Smooth muscle cell (in vitro differentiated cells): ENCODE data around the gene ACSM6. TPM values are rescaled to one million over a fixed set of nuclear protein-coding genes. Genes with fewer than 3 reads are reported as not detected.

ENCODE experiments used
- DNase-seq: peaks from one replicate; lab custom pipeline; 2025; ENCODE audit not compliant: unreplicated experiment; lab: John Stamatoyannopoulos, UW
- H2AFZ ChIP-seq: fragments of 200-600 bp; sonication (generic); 2 replicates; pipeline ENCODE4 v1.6.0; 2016; ENCODE audit warnings: antibody characterized with exemption, low read depth, mild to moderate bottlenecking
- H3F3A ChIP-seq: fragments of 200-600 bp; sonication (generic); 2 replicates; pipeline ENCODE4 v1.6.0; 2017; ENCODE audit warnings: antibody characterized with exemption, low read depth
- H3K27ac ChIP-seq: fragments of 200-600 bp; sonication (generic); 2 replicates; pipeline ENCODE4 v1.5.1; 2016; ENCODE audit warnings: low read depth, mild to moderate bottlenecking
- H3K27me3 ChIP-seq: fragments of 200-600 bp; sonication (generic); 2 replicates; pipeline ENCODE4 v1.6.1; 2016; ENCODE audit warnings: low read depth, mild to moderate bottlenecking
- H3K36me3 ChIP-seq: fragments of 200-600 bp; sonication (generic); 2 replicates; pipeline ENCODE4 v1.5.1; 2016; ENCODE audit warnings: low read depth
- H3K4me1 ChIP-seq: fragments of 200-600 bp; sonication (generic); 2 replicates; pipeline ENCODE4 v1.5.1; 2016; ENCODE audit warnings: low read depth
- H3K4me2 ChIP-seq: fragments of 200-600 bp; sonication (generic); 2 replicates; pipeline ENCODE4 v1.6.0; 2016; ENCODE audit warnings: mild to moderate bottlenecking
- H3K4me3 ChIP-seq: fragments of 200-600 bp; sonication (generic); 2 replicates; pipeline ENCODE4 v1.5.1; 2016; ENCODE audit warnings: mild to moderate bottlenecking
- H3K79me2 ChIP-seq: fragments of 200-600 bp; sonication (generic); 2 replicates; pipeline ENCODE4 v1.6.0; 2016; ENCODE audit warnings: low read depth, mild to moderate bottlenecking
- H3K9ac ChIP-seq: fragments of 200-600 bp; sonication (generic); 2 replicates; pipeline ENCODE4 v1.6.0; 2016; ENCODE audit warnings: low read depth
- H3K9me3 ChIP-seq: fragments of 200-600 bp; sonication (generic); replicated peaks from 2 replicates; pipeline ENCODE4 v1.5.1; 2016; ENCODE audit warnings: low read depth
- H4K20me1 ChIP-seq: fragments of 200-600 bp; sonication (generic); 2 replicates; pipeline ENCODE4 v1.6.0; 2016; ENCODE audit warnings: low read depth
- CTCF ChIP-seq: fragments of 200-600 bp; sonication (generic); IDR thresholded peaks from 2 replicates; pipeline ENCODE4 v1.5.1; 2017; ENCODE audit warnings: borderline replicate concordance, mild to moderate bottlenecking, antibody characterized with exemption; ENCODE audit not compliant: insufficient read depth, poor library complexity, severe bottlenecking
- WGBS: methylation state at CpG from one replicate; pipeline ENCODE4 v1.1.7; 2016; ENCODE audit warnings: low lambda C conversion rate; 5-methylcytosine and 5-hydroxymethylcytosine counted together
- polyA plus RNA-seq: library from polyadenylated mRNA; unstranded; fragments of >200 nt; fragmentation: Nextera tagmentation; extraction: Ambion mirVana; gene quantifications from 2 replicates; pipeline ENCODE4 v1.2.1, GENCODE V29; 2016
- total RNA-seq: library from RNA; depleted of rRNA; stranded (reverse); fragments of >200 nt; gene quantifications from 2 replicates; pipeline ENCODE4 v1.2.3, GENCODE V29; 2014

Gene ACSM6
- total and polyA plus RNA-seq, 2 experiments from 2014 or later: not detected

DNA sequence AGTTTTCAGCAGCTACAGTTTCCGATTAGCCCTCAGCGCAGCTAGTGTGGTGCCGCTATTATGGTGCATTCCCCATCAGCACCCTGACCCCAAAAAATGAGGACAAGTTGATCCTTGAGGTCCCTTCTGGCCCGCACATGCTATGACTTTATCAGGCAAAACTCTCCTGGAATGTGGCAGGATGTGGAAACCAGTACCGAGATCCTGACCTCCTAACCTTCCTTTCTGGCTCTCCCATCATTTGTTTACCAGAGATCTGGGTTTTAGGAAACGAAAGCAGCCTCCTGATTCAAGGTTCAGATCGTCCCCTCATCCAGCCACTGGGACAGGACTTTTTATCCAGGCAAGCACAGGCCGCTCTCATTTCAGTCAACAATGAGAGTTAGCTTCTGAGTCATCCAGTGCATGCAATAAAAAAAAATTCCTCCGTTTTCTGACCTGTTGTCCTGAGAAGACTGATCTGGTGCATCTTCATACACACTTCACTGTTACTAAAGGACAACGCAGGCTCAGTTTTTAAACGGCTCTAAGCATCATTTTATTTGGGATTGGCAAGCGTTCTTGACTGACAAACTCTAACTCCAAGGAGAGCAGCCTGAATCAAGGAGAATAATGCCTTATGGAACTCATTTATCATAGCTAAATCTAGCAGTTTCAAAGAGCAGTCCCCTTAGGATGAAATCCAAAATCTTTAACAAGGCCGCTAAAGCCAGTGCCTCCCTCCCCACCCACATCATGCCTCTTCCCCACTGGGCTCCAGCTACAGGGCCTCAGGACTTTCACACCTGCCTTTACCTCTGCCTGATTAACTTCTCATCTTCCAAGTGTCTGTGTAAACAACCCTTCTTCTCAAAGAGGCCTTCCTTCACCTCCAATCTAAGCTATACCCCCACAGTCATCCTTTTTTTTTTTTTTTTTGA, 79.6 kb downstream of the ACSM6 start:
- DNase-seq: no peak
- Histone ChIP-seq H3K4me1 (peaks cover 15% of the 10 kb centered on the region), H3K4me3 (no peak overlapping the region)

DNA sequence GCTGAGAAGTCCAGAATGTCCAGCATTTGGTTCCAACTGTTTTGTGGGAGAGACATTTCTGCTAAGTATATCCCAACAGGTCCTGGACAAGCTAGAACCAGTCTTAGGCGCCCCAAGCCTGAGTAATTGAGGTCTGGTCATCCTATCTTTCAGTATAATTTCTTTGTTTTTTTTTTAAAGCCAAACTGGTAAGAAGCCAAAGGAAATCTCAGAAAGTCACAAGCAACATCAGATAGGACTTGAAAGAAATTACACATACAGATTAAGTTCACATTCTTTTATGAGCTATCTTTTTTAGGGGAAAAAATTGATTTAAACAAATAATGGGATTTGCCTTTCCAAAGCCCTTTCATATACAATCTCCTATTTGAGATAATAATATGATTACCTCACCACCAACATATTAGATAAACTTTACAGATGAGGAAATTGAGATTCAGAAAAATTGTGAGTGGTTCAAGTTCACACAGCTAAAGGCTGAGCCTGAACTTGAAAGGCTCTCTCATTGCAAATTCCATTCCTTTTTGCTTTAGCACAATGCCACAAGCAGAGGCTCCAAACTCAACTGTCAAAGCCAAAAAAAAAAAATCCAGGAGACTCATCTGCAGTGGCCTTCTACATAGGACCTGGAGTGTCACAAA, 81.8 kb downstream of the ACSM6 start:
- Histone ChIP-seq H3K4me3 (no peak overlapping the region), H3K27ac (peak overlapping the region; percentile 89), H4K20me1 (peaks cover 56% of the 10 kb centered on the region), H3K79me2 (peaks cover 90% of the 10 kb centered on the region), H3F3A (peaks cover 25% of the 10 kb centered on the region), H3K27me3 (no peaks in the 10 kb centered on the region), H3K9me3 (no peaks in the 10 kb centered on the region), H3K4me1 (peaks cover 16% of the 10 kb centered on the region), H3K36me3 (no peaks in the 10 kb centered on the region), H3K9ac (peak overlapping the region; percentile 7), H2AFZ (no peak overlapping the region), H3K4me2 (peak overlapping the region; percentile 76)
- DNase-seq: no peak
- 47% methylated on average over 1 of the region's 1 CpG for WGBS
- TF ChIP-seq CTCF: no peak

More for the DNA sequence above, 79.6 kb downstream of the ACSM6 start:
- Histone ChIP-seq H3K4me2 (peak overlapping the region; percentile 65), H3K79me2 (peaks cover 80% of the 10 kb centered on the region), H3K9ac (peak overlapping the region; percentile 38), H3K27me3 (no peaks in the 10 kb centered on the region), H2AFZ (no peak overlapping the region), H3F3A (peaks cover 40% of the 10 kb centered on the region), H3K27ac (peak overlapping the region; percentile 89), H3K9me3 (no peaks in the 10 kb centered on the region), H4K20me1 (peaks cover 34% of the 10 kb centered on the region), H3K36me3 (no peaks in the 10 kb centered on the region)
- no peak for TF ChIP-seq CTCF
- 43% methylated on average over 13 of the region's 13 CpGs for WGBS

- Histone ChIP-seq H3K9me3 (no peaks in the 10 kb centered on the region), H3K4me1 (peaks cover 16% of the 10 kb centered on the region), H3K36me3 (no peaks in the 10 kb centered on the region), H2AFZ (no peak overlapping the region), H3K27me3 (no peaks in the 10 kb centered on the region), H3K9ac (peak overlapping the region; percentile 7), H3F3A (peaks cover 25% of the 10 kb centered on the region), H4K20me1 (peaks cover 64% of the 10 kb centered on the region), H3K27ac (peak overlapping the region; percentile 89), H3K4me3 (no peak overlapping the region), H3K4me2 (peak overlapping the region; percentile 76), H3K79me2 (peaks cover 90% of the 10 kb centered on the region)
- 64% methylated on average over 8 of the region's 8 CpGs for WGBS
- DNase-seq: no peak
- no peak for TF ChIP-seq CTCF
Measured at GRCh38 chr10:95276367-95277200, 82.5 kb downstream of the ACSM6 start.
